ENCODE results near the gene ANKRD1.
"Not testable (repeated sequence)": the region's sequence is repeated elsewhere in the genome, so short reads cannot be mapped to it uniquely, and the experiment has no call there.

ANKRD1 gene

GRCh38 chr10:90906596-90906995 lies 14.3 kb downstream of the ANKRD1 start:
- CTCF ChIA-PET = interaction anchor here (1.0 kb wide), 1 partner anchor 15 kb away, joined by 3 read pairs; no protein-coding TSS in a partner anchor
- POLR2A ChIA-PET = no interaction called here
- DNase-seq (ENCODE audit: extremely low spot score) = no peak
- TF ChIP-seq CTCF (IDR thresholded peaks at IDR 0.05; ENCODE audit: control extremely low read depth, extremely low read depth, low read depth, missing control alignments) = no peak

- ChIA-PET CTCF (interaction anchor here (1.0 kb wide), 2 partner anchors 14 to 27 kb away, joined by 3 read pairs; no protein-coding TSS in a partner anchor), POLR2A (interaction anchor here (0.5 kb wide), 1 partner anchor 1030 kb away, joined by 4 read pairs; no protein-coding TSS in a partner anchor)
- no peak for TF ChIP-seq CTCF (IDR thresholded peaks at IDR 0.05; ENCODE audit: control extremely low read depth, extremely low read depth, low read depth, missing control alignments)
- DNase-seq (ENCODE audit: extremely low spot score) = no peak
Observed at GRCh38 chr10:90905925-90906324, 15.0 kb downstream of the ANKRD1 start.

- POLR2A ChIA-PET = interaction anchor here (0.6 kb wide), 1 partner anchor 173 kb away, joined by 5 read pairs; no protein-coding TSS in a partner anchor
- not testable (repeated sequence) for DNase-seq (ENCODE audit: extremely low spot score)
- CTCF ChIA-PET = interaction anchor here (0.8 to 6.6 kb wide), 5 partner anchors 13 to 737 kb away, joined by 3 to 48 read pairs (median 3); no protein-coding TSS in a partner anchor
Observed at GRCh38 chr10:90896916-90897315, 24.0 kb downstream of the ANKRD1 start.

GRCh38 chr10:90893190-90893589 lies 27.7 kb downstream of the ANKRD1 start:
- ChIA-PET CTCF (interaction anchor here (1.0 to 6.6 kb wide), 5 partner anchors 13 to 357 kb away, joined by 3 to 48 read pairs (median 7); no protein-coding TSS in a partner anchor), POLR2A (no interaction called here)
- no peak for DNase-seq (ENCODE audit: extremely low spot score)
- no peak for TF ChIP-seq CTCF (IDR thresholded peaks at IDR 0.05; ENCODE audit: control extremely low read depth, extremely low read depth, low read depth, missing control alignments)

- DNase-seq (ENCODE audit: extremely low spot score) = no peak
- TF ChIP-seq CTCF (IDR thresholded peaks at IDR 0.05; ENCODE audit: control extremely low read depth, extremely low read depth, low read depth, missing control alignments) = no peak
- ChIA-PET POLR2A (no interaction called here), CTCF (interaction anchor here (1.1 to 5.1 kb wide), 3 partner anchors 11 to 361 kb away, joined by 4 to 28 read pairs (median 8); no protein-coding TSS in a partner anchor)
Observed at GRCh38 chr10:90890347-90890746, 30.5 kb downstream of the ANKRD1 start.

GRCh38 chr10:90889636-90890035 lies 31.3 kb downstream of the ANKRD1 start:
- TF ChIP-seq CTCF (IDR thresholded peaks at IDR 0.05; ENCODE audit: control extremely low read depth, extremely low read depth, low read depth, missing control alignments) = no peak
- POLR2A ChIA-PET = no interaction called here
- DNase-seq (ENCODE audit: extremely low spot score) = no peak
- CTCF ChIA-PET = interaction anchor here (1.1 to 5.1 kb wide), 4 partner anchors 10 to 361 kb away, joined by 4 to 28 read pairs (median 7); partner anchors contain the start of gene RPP30

- no peak for TF ChIP-seq CTCF (IDR thresholded peaks at IDR 0.05; ENCODE audit: control extremely low read depth, extremely low read depth, low read depth, missing control alignments)
- DNase-seq (ENCODE audit: extremely low spot score) = no peak
- ChIA-PET POLR2A (no interaction called here), CTCF (interaction anchor here (1.1 to 5.1 kb wide), 7 partner anchors 9 to 363 kb away, joined by 3 to 28 read pairs (median 4); partner anchors contain the start of gene RPP30)
Observed at GRCh38 chr10:90888387-90888786, 32.5 kb downstream of the ANKRD1 start.
